ENCODE data around the gene PUM2.

GRCh38 chr2:20267529-20267928, 83.1 kb downstream of the PUM2 start:
- TF ChIP-seq CTCF (IDR thresholded peaks at IDR 0.05; ENCODE audit: low read depth, low read length, missing input control), result no peak
- no peak for TF ChIP-seq ATF3 (IDR thresholded peaks at IDR 0.05)
- TF ChIP-seq ZBTB33 (IDR thresholded peaks at IDR 0.05), result no peak
- no peak for TF ChIP-seq JUND (IDR thresholded peaks at IDR 0.05)
- TF ChIP-seq RXRA (IDR thresholded peaks at IDR 0.05), result no peak
- no peak for TF ChIP-seq TAF1 (conservative IDR thresholded peaks at IDR 0.05)
- no peak for TF ChIP-seq MAX (IDR thresholded peaks at IDR 0.05)
- TF ChIP-seq RAD21 (IDR thresholded peaks at IDR 0.05), result no peak

Measured in liver (tissue), 3 donors.